ENCODE results near the gene AGTRAP.
A peak's percentile ranks its signal among the peaks of the same experiment; 100 is the strongest.

AGTRAP gene

GRCh38 chr1:11736746-11737639 lies 1.1 kb downstream of the AGTRAP start:
- DNase-seq: peak; percentile 53

GRCh38 chr1:11738096-11738495 lies 2.2 kb downstream of the AGTRAP start:
- no peak for DNase-seq

- DNase-seq: peak; percentile 17
Observed at GRCh38 chr1:11738783-11739182, 2.8 kb downstream of the AGTRAP start.

GRCh38 chr1:11740258-11741192 lies 4.6 kb downstream of the AGTRAP start:
- peak; percentile 32 for DNase-seq

GRCh38 chr1:11741482-11741881 lies 5.5 kb downstream of the AGTRAP start:
- DNase-seq: no peak

GRCh38 chr1:11741919-11742558 lies 6.1 kb downstream of the AGTRAP start:
- no peak for DNase-seq

GRCh38 chr1:11744287-11744686 lies 8.4 kb downstream of the AGTRAP start:
- DNase-seq: no peak

GRCh38 chr1:11746092-11746491 lies 10.2 kb downstream of the AGTRAP start:
- DNase-seq: no peak

- DNase-seq: no peak
Observed at GRCh38 chr1:11746795-11747487, 11.0 kb downstream of the AGTRAP start.

- DNase-seq: no peak
Observed at GRCh38 chr1:11748294-11749202, 12.6 kb downstream of the AGTRAP start.

GRCh38 chr1:11749203-11749689 lies 13.3 kb downstream of the AGTRAP start:
- DNase-seq: peak; percentile 68

GRCh38 chr1:11749996-11750395 lies 14.1 kb downstream of the AGTRAP start:
- DNase-seq: no peak

GRCh38 chr1:11751087-11751486 lies 15.2 kb downstream of the AGTRAP start:
- DNase-seq: no peak

- DNase-seq: no peak
Observed at GRCh38 chr1:11752359-11753088, 16.6 kb downstream of the AGTRAP start.

- no peak for DNase-seq
Observed at GRCh38 chr1:11753555-11754208, 17.7 kb downstream of the AGTRAP start.

GRCh38 chr1:11757047-11757446 lies 21.1 kb downstream of the AGTRAP start:
- DNase-seq: no peak

GRCh38 chr1:11759791-11760190 lies 23.9 kb downstream of the AGTRAP start:
- no peak for DNase-seq

- DNase-seq: no peak
Observed at GRCh38 chr1:11761285-11761684, 25.3 kb downstream of the AGTRAP start.

GRCh38 chr1:11761988-11762406 lies 26.1 kb downstream of the AGTRAP start, which contains the start of gene C1orf167:
TSS of gene C1orf167 (plus strand) at chr1:11762193. CDS start at chr1:11764401, 2,208 bp downstream.
- peak; percentile 12 for DNase-seq

GRCh38 chr1:11764115-11764514 lies 28.2 kb downstream of the AGTRAP start:
- DNase-seq: no peak

Data from CD4-positive, alpha-beta T cell treated with Interferon gamma for 1 hour (primary cell).